Trophoblast cell (in vitro differentiated cells and primary cell): ENCODE measurements around the gene ANAPC10.

ENCODE experiments used
- DNase-seq, 2 donors: peaks; one replicate each; pipeline ENCODE4 v3.0.0-alpha.2; 2016
- H2AFZ ChIP-seq: 2 replicates; pipeline ENCODE4 v1.6.1; 2013; ENCODE audit warnings: low read length, moderate library complexity, mild to moderate bottlenecking; ENCODE audit not compliant: insufficient read depth, poor library complexity
- H2AK5ac ChIP-seq: 2 replicates; pipeline ENCODE4 v1.6.1; 2013; ENCODE audit warnings: mild to moderate bottlenecking, low read length
- H2BK120ac ChIP-seq: 2 replicates; pipeline ENCODE4 v1.6.1; 2013; ENCODE audit warnings: low read length, mild to moderate bottlenecking, moderate library complexity; ENCODE audit not compliant: insufficient read depth, poor library complexity
- H2BK12ac ChIP-seq: 2 replicates; pipeline ENCODE4 v1.6.1; 2013; ENCODE audit warnings: mild to moderate bottlenecking, low read length, moderate library complexity
- H2BK5ac ChIP-seq: 2 replicates; pipeline ENCODE4 v1.6.1; 2013; ENCODE audit warnings: low read length, low read depth, moderate library complexity, mild to moderate bottlenecking; ENCODE audit not compliant: poor library complexity
- H3K14ac ChIP-seq: 2 replicates; pipeline ENCODE4 v1.6.1; 2013; ENCODE audit warnings: mild to moderate bottlenecking, low read length
- H3K18ac ChIP-seq: 2 replicates; pipeline ENCODE4 v1.6.1; 2013; ENCODE audit warnings: mild to moderate bottlenecking, low read length
- H3K23ac ChIP-seq: 2 replicates; pipeline ENCODE4 v1.6.1; 2013; ENCODE audit warnings: low read length
- H3K27ac ChIP-seq: 2 replicates; pipeline ENCODE4 v1.5.1; 2013; ENCODE audit warnings: low read depth, mild to moderate bottlenecking, inconsistent platforms, low read length, moderate library complexity
- H3K27me3 ChIP-seq: 2 replicates; pipeline ENCODE4 v1.6.1; 2013; ENCODE audit warnings: inconsistent platforms, mild to moderate bottlenecking, low read length, moderate library complexity; ENCODE audit not compliant: insufficient read depth
- H3K36me3 ChIP-seq, 2 experiments: 1 replicate in 1 of 2; 2 replicates in 1 of 2; pipeline ENCODE4 v1.6.1; 2013; ENCODE audit warnings: low read length in 2 of 2, mild to moderate bottlenecking in 2 of 2, moderate library complexity in 1 of 2; ENCODE audit not compliant: insufficient read depth in 2 of 2, control insufficient read depth in 1 of 2
- H3K4ac ChIP-seq: 2 replicates; pipeline ENCODE4 v1.6.1; 2013; ENCODE audit warnings: low read depth, mild to moderate bottlenecking, low read length, moderate library complexity
- H3K4me1 ChIP-seq, 2 experiments: 1 replicate in 1 of 2; 2 replicates in 1 of 2; pipeline ENCODE4 v1.6.1; 2013; ENCODE audit warnings: low read length in 2 of 2, mild to moderate bottlenecking in 2 of 2, moderate library complexity in 1 of 2; ENCODE audit not compliant: insufficient read depth in 2 of 2, control insufficient read depth in 1 of 2
- H3K4me2 ChIP-seq: 2 replicates; pipeline ENCODE4 v1.6.1; 2013; ENCODE audit warnings: inconsistent platforms, mild to moderate bottlenecking, low read length, moderate library complexity
- H3K4me3 ChIP-seq: 2 replicates; pipeline ENCODE4 v1.5.1; 2013; ENCODE audit warnings: mild to moderate bottlenecking, low read depth, low read length, inconsistent platforms
- H3K79me1 ChIP-seq: one replicate; pipeline ENCODE4 v1.6.1; 2013; ENCODE audit warnings: low read length
- H3K79me2 ChIP-seq: 2 replicates; pipeline ENCODE4 v1.6.1; 2013; ENCODE audit warnings: low read length, mild to moderate bottlenecking; ENCODE audit not compliant: control insufficient read depth, insufficient read depth, poor library complexity
- H3K9ac ChIP-seq: 2 replicates; pipeline ENCODE4 v1.6.1; 2013; ENCODE audit warnings: mild to moderate bottlenecking, low read length
- H3K9me3 ChIP-seq: 2 replicates; pipeline ENCODE4 v1.6.1; 2013; ENCODE audit warnings: low read depth, mild to moderate bottlenecking, control low read depth, inconsistent platforms, low read length; ENCODE audit not compliant: insufficient read depth
- H4K12ac ChIP-seq: 2 replicates; pipeline ENCODE4 v1.6.1; 2013; ENCODE audit warnings: low read depth, mild to moderate bottlenecking, low read length, moderate library complexity
- H4K8ac ChIP-seq: 2 replicates; pipeline ENCODE4 v1.6.1; 2013; ENCODE audit warnings: low read depth, mild to moderate bottlenecking, low read length, moderate library complexity
- H4K91ac ChIP-seq: one replicate; pipeline ENCODE4 v1.6.1; 2013; ENCODE audit warnings: low read depth, mild to moderate bottlenecking, low read length, moderate library complexity
- WGBS: extraction: QIAGEN DNeasy Blood & Tissue Kit; methylation state at CpG from one replicate; pipeline ENCODE4 v1.1.7; 2013; ENCODE audit warnings: missing lambda C conversion rate; ENCODE audit not compliant: insufficient read length, insufficient coverage; ENCODE audit errors: extremely low coverage; 5-methylcytosine and 5-hydroxymethylcytosine counted together

Gene ANAPC10

GRCh38 chr4:145044341-145044740 is 53.7 kb downstream of the ANAPC10 start:
- Histone ChIP-seq H3K4me1 (no peaks in the 10 kb centered on the region), H4K12ac (no peak overlapping the region), H2BK5ac (no peak overlapping the region), H2BK12ac (no peak overlapping the region), H4K91ac (no peak overlapping the region), H3K14ac (no peak overlapping the region), H3K23ac (no peak overlapping the region), H3K4me3 (no peak overlapping the region), H3K36me3 (peaks cover 0 to 3% of the 10 kb centered on the region in 2 experiments), H2AK5ac (no peak overlapping the region), H3K4ac (no peak overlapping the region), H3K27me3 (no peaks in the 10 kb centered on the region), H2AFZ (no peak overlapping the region), H4K8ac (no peak overlapping the region), H3K9me3 (no peaks in the 10 kb centered on the region), H3K79me2 (no peaks in the 10 kb centered on the region), H3K9ac (no peak overlapping the region), H3K27ac (no peak overlapping the region), H3K18ac (no peak overlapping the region), H2BK120ac (no peak overlapping the region), H3K4me2 (no peak overlapping the region), H3K79me1 (no peaks in the 10 kb centered on the region)
- DNase-seq: no peak
- WGBS: no CpG with 5 or more reads among the region's 3 CpGs

GRCh38 chr4:145043306-145043705 is 54.7 kb downstream of the ANAPC10 start:
- no CpG with 5 or more reads among the region's 3 CpGs for WGBS
- DNase-seq: no peak
- H3K27ac ChIP-seq: no peak overlapping the region
- H3K79me1 ChIP-seq: no peaks in the 10 kb centered on the region
- H3K36me3 ChIP-seq: peaks cover 0 to 3% of the 10 kb centered on the region in 2 experiments
- no peak overlapping the region for H2AK5ac ChIP-seq
- no peaks in the 10 kb centered on the region for H3K27me3 ChIP-seq
- no peaks in the 10 kb centered on the region for H3K4me1 ChIP-seq
- H3K9me3 ChIP-seq: no peaks in the 10 kb centered on the region
- no peak overlapping the region for H2AFZ ChIP-seq
- H2BK120ac ChIP-seq: no peak overlapping the region
- no peak overlapping the region for H3K4ac ChIP-seq
- no peak overlapping the region for H2BK5ac ChIP-seq
- no peak overlapping the region for H4K91ac ChIP-seq
- H3K23ac ChIP-seq: no peak overlapping the region
- no peak overlapping the region for H4K12ac ChIP-seq
- no peak overlapping the region for H3K4me2 ChIP-seq
- no peaks in the 10 kb centered on the region for H3K79me2 ChIP-seq
- H3K14ac ChIP-seq: no peak overlapping the region
- H4K8ac ChIP-seq: no peak overlapping the region
- H2BK12ac ChIP-seq: no peak overlapping the region
- no peak overlapping the region for H3K18ac ChIP-seq
- no peak overlapping the region for H3K9ac ChIP-seq
- H3K4me3 ChIP-seq: no peak overlapping the region

- no CpG with 5 or more reads among the region's 3 CpGs for WGBS
Observed at GRCh38 chr4:145042601-145043285, 55.3 kb downstream of the ANAPC10 start.

GRCh38 chr4:145041378-145041777 is 56.6 kb downstream of the ANAPC10 start:
- WGBS: no CpG with 5 or more reads among the region's 3 CpGs
- Histone ChIP-seq H4K91ac (no peak overlapping the region), H3K4me1 (no peaks in the 10 kb centered on the region), H2AFZ (no peak overlapping the region), H2BK12ac (no peak overlapping the region), H3K79me2 (no peaks in the 10 kb centered on the region), H3K4ac (no peak overlapping the region), H2BK5ac (no peak overlapping the region), H3K36me3 (peaks cover 0 to 3% of the 10 kb centered on the region in 2 experiments), H3K14ac (no peak overlapping the region), H3K9me3 (no peaks in the 10 kb centered on the region), H3K23ac (no peak overlapping the region), H4K8ac (no peak overlapping the region), H2BK120ac (no peak overlapping the region), H3K4me3 (no peak overlapping the region), H3K27me3 (no peaks in the 10 kb centered on the region), H3K9ac (no peak overlapping the region), H3K18ac (no peak overlapping the region), H3K79me1 (no peaks in the 10 kb centered on the region), H4K12ac (no peak overlapping the region), H2AK5ac (no peak overlapping the region), H3K4me2 (no peak overlapping the region), H3K27ac (no peak overlapping the region)
- DNase-seq: no peak

More at GRCh38 chr4:145042601-145043285, 55.3 kb downstream of the ANAPC10 start:
- H3K9ac ChIP-seq: no peak overlapping the region
- DNase-seq: no peak
- H3K14ac ChIP-seq: no peak overlapping the region
- H3K9me3 ChIP-seq: no peaks in the 10 kb centered on the region
- no peak overlapping the region for H4K8ac ChIP-seq
- H3K4me2 ChIP-seq: no peak overlapping the region
- no peak overlapping the region for H2BK5ac ChIP-seq
- no peak overlapping the region for H3K4ac ChIP-seq
- H2BK120ac ChIP-seq: no peak overlapping the region
- H2AFZ ChIP-seq: no peak overlapping the region
- H3K27me3 ChIP-seq: no peaks in the 10 kb centered on the region
- H2BK12ac ChIP-seq: no peak overlapping the region
- no peaks in the 10 kb centered on the region for H3K79me1 ChIP-seq
- H3K79me2 ChIP-seq: no peaks in the 10 kb centered on the region
- no peak overlapping the region for H3K23ac ChIP-seq
- peaks cover 0 to 3% of the 10 kb centered on the region in 2 experiments for H3K36me3 ChIP-seq
- H2AK5ac ChIP-seq: no peak overlapping the region
- H4K12ac ChIP-seq: no peak overlapping the region
- no peak overlapping the region for H3K18ac ChIP-seq
- no peak overlapping the region for H3K27ac ChIP-seq
- H3K4me1 ChIP-seq: no peaks in the 10 kb centered on the region
- no peak overlapping the region for H3K4me3 ChIP-seq
- no peak overlapping the region for H4K91ac ChIP-seq
